H1 (cell line): Measurements from ENCODE around the gene TMEM260. TPM values are rescaled to one million over a fixed set of nuclear protein-coding genes. Genes with fewer than 3 reads are reported as not detected.

Experiments
- CTCF ChIA-PET: fragments of 300-600 bp; sonication (Branson Sonifier 250); formaldehyde crosslinking; loops from one replicate; lab custom pipeline; 2021; ENCODE audit not compliant: partially characterized antibody; lab: Charles Lee
- POLR2A ChIA-PET: fragments of 300-600 bp; sonication (Branson Sonifier 250); formaldehyde crosslinking; loops from one replicate; lab custom pipeline; 2021; ENCODE audit warnings: inconsistent platforms; ENCODE audit not compliant: partially characterized antibody; lab: Charles Lee
- DNase-seq, 2 experiments: peaks; one replicate each; pipeline versions ENCODE4 v3.0.0 to v3.0.0-alpha.2; 2010 to 2022; ENCODE audit warnings: low spot score in 2 of 2, low read depth in 1 of 2, mixed read lengths in 1 of 2
- FAIRE-seq: peaks from 2 replicates; lab custom pipeline; 2011; peaks lifted over from hg19 to GRCh38; lab: Jason Lieb, UNC
- H2AFZ ChIP-seq: 2 replicates; pipeline ENCODE4 v1.8.1; 2012; ENCODE audit warnings: low read length, inconsistent platforms
- H2AK5ac ChIP-seq: 2 replicates; pipeline ENCODE4 v1.6.1; 2013; ENCODE audit warnings: low read depth, low read length
- H2BK120ac ChIP-seq: replicated peaks from 2 replicates; pipeline ENCODE3; 2013; ENCODE audit warnings: low read depth, low read length, inconsistent platforms
- H2BK12ac ChIP-seq: 2 replicates; pipeline ENCODE4 v1.6.1; 2013; ENCODE audit warnings: low read depth, low read length
- H2BK15ac ChIP-seq: 2 replicates; pipeline ENCODE4 v1.6.1; 2013; ENCODE audit warnings: low read length
- H2BK20ac ChIP-seq: 2 replicates; pipeline ENCODE4 v1.6.1; 2013; ENCODE audit warnings: low read length
- H2BK5ac ChIP-seq: 2 replicates; pipeline ENCODE4 v1.6.1; 2013; ENCODE audit warnings: low read depth, low read length
- H3K14ac ChIP-seq: 2 replicates; pipeline ENCODE4 v1.6.1; 2013; ENCODE audit warnings: inconsistent platforms; ENCODE audit not compliant: insufficient read length
- H3K18ac ChIP-seq: 2 replicates; pipeline ENCODE4 v1.6.1; 2013; ENCODE audit warnings: low read length; ENCODE audit errors: extremely low read depth
- H3K23ac ChIP-seq: 2 replicates; pipeline ENCODE4 v1.6.1; 2013; ENCODE audit warnings: inconsistent platforms; ENCODE audit not compliant: insufficient read length
- H3K23me2 ChIP-seq: 2 replicates; pipeline ENCODE4 v1.6.1; 2013; ENCODE audit warnings: low read depth, low read length
- H3K27ac ChIP-seq: 2 replicates; pipeline ENCODE4 v1.6.1; 2011; ENCODE audit warnings: low read depth, low read length, inconsistent platforms
- H3K27me3 ChIP-seq, 4 experiments: replicated peaks in 1 of 4; 1 replicate in 1 of 4; 2 replicates in 3 of 4; pipeline versions ENCODE4 v1.6.1 to v1.8.1; 2011 to 2013; ENCODE audit warnings: low read length in 3 of 4, mild to moderate bottlenecking in 3 of 4, inconsistent platforms in 2 of 4, mixed read lengths in 2 of 4, moderate library complexity in 1 of 4; ENCODE audit not compliant: control insufficient read depth in 3 of 4, insufficient read depth in 3 of 4; ENCODE audit errors: extremely low read depth in 1 of 4
- H3K36me3 ChIP-seq, 4 experiments: 2 replicates each; pipeline versions ENCODE4 v1.6.1 to v1.8.1; 2011 to 2013; ENCODE audit warnings: mild to moderate bottlenecking in 4 of 4, low read length in 3 of 4, moderate library complexity in 2 of 4, control low read depth in 1 of 4, inconsistent platforms in 1 of 4; ENCODE audit not compliant: insufficient read depth in 4 of 4, control insufficient read depth in 2 of 4
- H3K4ac ChIP-seq: replicated peaks from 2 replicates; pipeline ENCODE3; 2013; ENCODE audit warnings: low read length, low read depth, mixed read lengths, inconsistent platforms; ENCODE audit not compliant: insufficient read length
- H3K4me1 ChIP-seq, 4 experiments: replicated peaks in 1 of 4; 1 replicate in 1 of 4; 2 replicates in 3 of 4; pipeline versions ENCODE4 v1.6.1 to v1.8.1; 2011 to 2013; ENCODE audit warnings: low read length in 3 of 4, inconsistent platforms in 2 of 4, mixed read lengths in 1 of 4; ENCODE audit not compliant: insufficient read depth in 4 of 4, control insufficient read depth in 3 of 4
- H3K4me2 ChIP-seq, 2 experiments: 2 replicates each; pipeline versions ENCODE4 v1.6.1 to v1.8.1; 2011 to 2013; ENCODE audit warnings: low read depth in 2 of 2, low read length in 2 of 2, control low read depth in 1 of 2, inconsistent platforms in 1 of 2, mild to moderate bottlenecking in 1 of 2; ENCODE audit not compliant: insufficient read depth in 1 of 2
- H3K4me3 ChIP-seq, 4 experiments: fragments of 200-600, 300-600 bp in 1 of 4; sonication (generic), shearing (Covaris generic), sonication (Bioruptor Twin) in 1 of 4; 2 replicates each; pipeline versions ENCODE4 v1.5.1 to v1.8.1; 2011 to 2016; ENCODE audit warnings: low read length in 4 of 4, low read depth in 3 of 4, control low read depth in 2 of 4, inconsistent platforms in 2 of 4, mild to moderate bottlenecking in 2 of 4, mixed read lengths in 1 of 4, moderate library complexity in 1 of 4; ENCODE audit not compliant: insufficient read depth in 2 of 4; ENCODE audit errors: extremely low read depth in 1 of 4
- H3K56ac ChIP-seq: replicated peaks from 2 replicates; pipeline ENCODE3; 2013; ENCODE audit warnings: low read depth, mild to moderate bottlenecking, mixed read lengths, low read length, inconsistent platforms; ENCODE audit not compliant: insufficient read length
- H3K79me1 ChIP-seq: 2 replicates; pipeline ENCODE4 v1.6.1; 2013; ENCODE audit warnings: low read depth, low read length, control low read depth
- H3K79me2 ChIP-seq, 2 experiments: 2 replicates each; pipeline versions ENCODE4 v1.6.1 to v1.8.1; 2012 to 2013; ENCODE audit warnings: low read length in 2 of 2, mild to moderate bottlenecking in 2 of 2, inconsistent platforms in 1 of 2; ENCODE audit not compliant: insufficient read depth in 2 of 2, control insufficient read depth in 1 of 2
- H3K9ac ChIP-seq, 4 experiments: replicated peaks in 1 of 4; 1 replicate in 1 of 4; 2 replicates in 3 of 4; pipeline versions ENCODE4 v1.6.1 to v1.8.1; 2011 to 2013; ENCODE audit warnings: low read depth in 3 of 4, low read length in 3 of 4, control low read depth in 2 of 4, mild to moderate bottlenecking in 2 of 4, moderate library complexity in 2 of 4, inconsistent platforms in 1 of 4; ENCODE audit errors: extremely low read depth in 1 of 4
- H3K9me3 ChIP-seq, 2 experiments: 2 replicates each; pipeline versions ENCODE4 v1.6.1 to v1.8.1; 2012 to 2013; ENCODE audit warnings: mild to moderate bottlenecking in 2 of 2, moderate library complexity in 2 of 2, control low read depth in 1 of 2, inconsistent platforms in 1 of 2, low read depth in 1 of 2, low read length in 1 of 2, mixed read lengths in 1 of 2; ENCODE audit not compliant: insufficient read depth in 2 of 2
- H4K20me1 ChIP-seq, 2 experiments: replicated peaks in 1 of 2; 2 replicates each; pipeline versions ENCODE3 to v1.8.1; 2011 to 2013; ENCODE audit warnings: inconsistent platforms in 2 of 2, low read length in 2 of 2, mild to moderate bottlenecking in 1 of 2; ENCODE audit not compliant: insufficient read depth in 2 of 2, control insufficient read depth in 1 of 2
- H4K5ac ChIP-seq: 2 replicates; pipeline ENCODE4 v1.6.1; 2013; ENCODE audit warnings: low read length, low read depth, mixed read lengths, inconsistent platforms; ENCODE audit not compliant: insufficient read length
- H4K8ac ChIP-seq: 2 replicates; pipeline ENCODE4 v1.8.0; 2013; ENCODE audit warnings: mild to moderate bottlenecking, moderate library complexity, low read length, inconsistent platforms; ENCODE audit not compliant: insufficient read depth; ENCODE audit errors: extremely low read depth
- H4K91ac ChIP-seq: replicated peaks from 2 replicates; pipeline ENCODE3; 2013; ENCODE audit warnings: low read length, mixed read lengths, inconsistent platforms; ENCODE audit not compliant: insufficient read length
- ASH2L ChIP-seq: fragments of 200-600, 300-600 bp; sonication (generic); IDR thresholded peaks from one replicate; pipeline ENCODE4 v1.7.1; 2017; ENCODE audit warnings: low read length
- CHD2 ChIP-seq: IDR thresholded peaks from 2 replicates; pipeline ENCODE4 v1.6.1; 2012; ENCODE audit warnings: low read length, improper control_type of control experiment
- GABPA ChIP-seq: IDR thresholded peaks from 2 replicates; pipeline ENCODE4 v1.6.1; 2011; ENCODE audit warnings: mild to moderate bottlenecking, low read length, moderate library complexity, borderline replicate concordance; ENCODE audit not compliant: insufficient read depth
- HDAC6 ChIP-seq: IDR thresholded peaks from one replicate; pipeline ENCODE4 v1.7.1; 2012; ENCODE audit warnings: low read depth, mild to moderate bottlenecking, inconsistent platforms, low read length, moderate library complexity
- JUN ChIP-seq: IDR thresholded peaks from 2 replicates; pipeline ENCODE4 v1.6.1; 2011; ENCODE audit warnings: low read depth, mild to moderate bottlenecking, improper control_type of control experiment, low read length
- KDM4A ChIP-seq: IDR thresholded peaks from one replicate; pipeline ENCODE4 v1.7.1; 2012; ENCODE audit warnings: low read depth, mild to moderate bottlenecking, moderate library complexity, low read length, inconsistent platforms; ENCODE audit not compliant: severe bottlenecking
- MAFK ChIP-seq: IDR thresholded peaks from 2 replicates; pipeline ENCODE4 v1.6.1; 2012; ENCODE audit warnings: low read depth, mild to moderate bottlenecking, improper control_type of control experiment, low read length
- MAX ChIP-seq: IDR thresholded peaks from 2 replicates; pipeline ENCODE4 v1.6.1; 2012; ENCODE audit warnings: inconsistent platforms
- NRF1 ChIP-seq: IDR thresholded peaks from 2 replicates; pipeline ENCODE4 v1.6.1; 2011; ENCODE audit warnings: mild to moderate bottlenecking, low read depth, low read length, improper control_type of control experiment
- POU5F1 ChIP-seq: IDR thresholded peaks from 2 replicates; pipeline ENCODE4 v1.6.1; 2011; ENCODE audit warnings: low read depth, mild to moderate bottlenecking, low read length, moderate library complexity
- RAD21 ChIP-seq, 2 experiments: IDR thresholded peaks in 1 of 2; conservative IDR thresholded peaks in 1 of 2; 2 replicates each; pipeline ENCODE4 v1.6.1; 2011; ENCODE audit warnings: low read depth in 2 of 2, low read length in 2 of 2, improper control_type of control experiment in 1 of 2, inconsistent platforms in 1 of 2, mild to moderate bottlenecking in 1 of 2, moderate library complexity in 1 of 2
- RNF2 ChIP-seq: fragments of 200-900, 300-1000 bp; sonication (generic); IDR thresholded peaks from 2 replicates; pipeline ENCODE4 v1.7.1; 2016; ENCODE audit warnings: borderline replicate concordance, low read depth, mild to moderate bottlenecking, antibody characterized with exemption, low read length; ENCODE audit not compliant: poor library complexity, severe bottlenecking; ENCODE audit errors: missing control alignments
- SP1 ChIP-seq: IDR thresholded peaks from 2 replicates; pipeline ENCODE4 v1.6.1; 2011; ENCODE audit warnings: low read depth, low read length
- TAF7 ChIP-seq: optimal IDR thresholded peaks from 2 replicates; pipeline ENCODE3; 2011; ENCODE audit warnings: low read depth, mild to moderate bottlenecking, inconsistent platforms, low read length, moderate library complexity, borderline replicate concordance
- WGBS, 2 experiments: shearing (Covaris generic) in 1 of 2; methylation state at CpG; one replicate each; pipeline versions ENCODE4 v1.1.6 to v1.1.7; 2013 to 2015; ENCODE audit warnings: low lambda C conversion rate in 2 of 2, mixed read lengths in 2 of 2, inconsistent platforms in 1 of 2, low coverage in 1 of 2, missing lambda C conversion rate in 1 of 2; ENCODE audit not compliant: insufficient replicate concordance in 2 of 2, insufficient coverage in 1 of 2, insufficient read length in 1 of 2; ENCODE audit errors: extremely low coverage in 1 of 2, missing lambda C conversion rate in 1 of 2; 5-methylcytosine and 5-hydroxymethylcytosine counted together
- polyA plus RNA-seq, 7 experiments: library from polyadenylated mRNA; depleted of rRNA in 3 of 7; stranded (reverse) in 5 of 7; unstranded in 2 of 7; fragments of >200 nt in 5 of 7; fragments of 200-250 nt in 2 of 7; gene quantifications; 1 replicate in 5 of 7; 2 replicates in 1 of 7; 4 replicates in 1 of 7; pipeline versions ENCODE4 v1.2.1 to v1.2.3, GENCODE V29; 2011 to 2013; ENCODE audit warnings: missing spikeins in 2 of 7, mixed read lengths in 2 of 7
- total RNA-seq: library from RNA; stranded (reverse); fragmentation: NEBNext Ultra II Directional; extraction: Animal tissue kit (Norgen Biotek cat#: 25700); gene quantifications from 2 replicates; pipeline ENCODE4 v1.2.1, GENCODE V29; 2021

TMEM260 gene
- total and polyA plus RNA-seq, 2 of the 8 experiments (the other 6 are each of a cell fraction or from before 2014, with no cell fraction given) = 14.4 to 15.2 TPM

DNA sequence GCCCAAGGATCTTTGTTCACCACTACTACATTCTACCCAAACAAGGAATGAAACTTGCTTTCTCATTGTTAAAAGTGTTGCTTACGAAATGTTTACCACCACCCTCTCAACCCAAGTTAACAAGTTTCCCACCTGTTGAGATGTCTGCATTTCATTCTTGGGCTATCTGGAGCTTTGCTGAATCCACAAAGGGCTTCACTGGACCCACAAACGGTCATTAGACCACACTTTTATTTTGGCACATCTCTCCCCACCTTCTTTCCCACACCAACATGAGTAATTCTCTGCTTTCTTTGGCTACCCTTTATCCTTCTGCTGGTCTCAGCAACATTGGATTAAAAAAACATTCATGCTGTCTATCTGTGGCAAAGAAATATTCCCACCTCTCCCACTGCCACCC lies 78.0 kb downstream of the TMEM260 start:
- CTCF ChIA-PET = interaction anchor here (0.8 to 1.2 kb wide), 5 partner anchors 10 to 410 kb away, joined by 3 read pairs; no protein-coding TSS in a partner anchor
- FAIRE-seq (no peak), DNase-seq (no peak)
- Histone ChIP-seq H2BK20ac (no peak overlapping the region), H4K20me1 (no peaks in the 10 kb centered on the region), H3K4me1 (peaks cover 0 to 7% (median 3%) of the 10 kb centered on the region in 4 experiments; a peak in 6 of 7 replicates), H3K36me3 (no peaks in the 10 kb centered on the region), H3K14ac (no peak overlapping the region), H2BK12ac (no peak overlapping the region; the same call in 1 of the 2 replicates), H3K4me2 (no peak overlapping the region), H3K56ac (no peak overlapping the region), H2AK5ac (no peak overlapping the region), H3K23ac (no peak overlapping the region), H3K27ac (no peak overlapping the region), H4K5ac (no peak overlapping the region), H2BK120ac (no peak overlapping the region), H3K4me3 (no peak overlapping the region), H3K18ac (no peak overlapping the region), H3K79me2 (no peaks in the 10 kb centered on the region; a peak in 1 of 4 replicates), H4K8ac (no peak overlapping the region), H2BK15ac (no peak overlapping the region), H3K79me1 (no peaks in the 10 kb centered on the region), H3K9me3 (no peaks in the 10 kb centered on the region), H3K23me2 (no peaks in the 10 kb centered on the region), H4K91ac (no peak overlapping the region), H3K9ac (no peak overlapping the region), H2AFZ (no peak overlapping the region), H3K27me3 (peaks cover 0 to 2% (median 0%) of the 10 kb centered on the region in 4 experiments; a peak in 2 of 7 replicates), H2BK5ac (no peak overlapping the region), H3K4ac (no peak overlapping the region)
- POLR2A ChIA-PET = no interaction called here
- 84% methylated on average over 2 of the region's 2 CpGs; no CpG with 5 or more reads in 1 of the 2 experiments for WGBS, 2 experiments
- TF ChIP-seq POU5F1 (no peak), CHD2 (no peak), RNF2 (no peak), MAFK (no peak), GABPA (no peak), HDAC6 (no peak), MAX (no peak), NRF1 (no peak), SP1 (no peak), JUN (no peak), ASH2L (no peak), KDM4A (no peak), RAD21 (IDR thresholded peaks at IDR 0.05 in 1 of 2, conservative IDR thresholded peaks at IDR 0.05 in 1 of 2; ENCODE audit: low read depth in 2 of 2, low read length in 2 of 2) (no peak), TAF7 (no peak)
